Stimulated activated CD4-positive, alpha-beta T cell treated with anti-CD3 and anti-CD28 coated beads, TNF-alpha, amount 100 ng/mL, for 1 hour (primary cell): Measurements from ENCODE around the gene GPC3.

Experiments used
- DNase-seq, 3 donors: peaks; one replicate each; pipeline ENCODE4 v3.0.0-alpha.2; 2020; ENCODE audit warnings: low read depth in 3 of 3, low spot score in 1 of 3

GPC3 gene

GRCh38 chrX:133702230-133702629, 283.2 kb downstream of the GPC3 start:
- no peak for DNase-seq

GRCh38 chrX:133699023-133699728, 286.2 kb downstream of the GPC3 start:
- no peak for DNase-seq

DNA sequence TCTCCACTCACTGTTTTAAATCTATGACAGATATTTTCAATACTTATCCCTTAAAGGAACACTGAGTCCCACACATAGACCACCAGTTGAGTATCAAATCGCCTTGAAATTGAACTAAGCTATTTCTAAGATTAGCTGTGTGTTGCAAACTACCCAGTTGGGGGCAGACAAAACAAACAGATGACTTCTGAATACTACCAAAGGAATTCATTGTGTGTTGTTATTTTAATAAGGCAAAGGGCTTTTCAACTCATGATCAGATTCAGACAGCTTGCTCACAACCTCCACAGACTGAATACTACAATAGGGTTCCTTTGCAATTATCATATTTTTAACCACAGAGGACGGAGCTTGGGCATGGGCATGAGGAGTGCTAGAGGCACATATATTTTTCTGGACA, 287.1 kb downstream of the GPC3 start:
- DNase-seq: no peak

GRCh38 chrX:133697656-133698055, 287.7 kb downstream of the GPC3 start:
- DNase-seq: no peak

- DNase-seq: no peak
Observed at GRCh38 chrX:133689997-133690599, 295.3 kb downstream of the GPC3 start.

DNA sequence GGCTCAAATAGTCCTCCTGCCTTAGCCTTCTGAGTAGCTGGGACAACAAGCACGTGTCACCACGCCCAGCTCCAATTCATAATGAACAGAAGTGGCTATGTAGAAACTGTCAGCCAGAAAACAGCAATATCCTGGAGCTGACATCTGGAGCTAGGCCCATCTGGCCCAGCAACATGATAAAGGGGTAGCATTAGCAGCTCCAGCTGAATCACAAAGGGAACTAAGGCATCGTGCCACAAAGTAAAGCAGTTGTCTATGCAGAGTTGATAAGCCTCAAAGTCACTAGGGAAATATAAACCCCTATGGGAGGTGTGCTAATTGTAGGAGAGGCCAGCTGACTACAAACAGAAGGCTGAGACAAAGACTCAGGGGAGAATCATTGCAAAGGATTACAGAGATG, 299.6 kb downstream of the GPC3 start:
- no peak for DNase-seq

DNA sequence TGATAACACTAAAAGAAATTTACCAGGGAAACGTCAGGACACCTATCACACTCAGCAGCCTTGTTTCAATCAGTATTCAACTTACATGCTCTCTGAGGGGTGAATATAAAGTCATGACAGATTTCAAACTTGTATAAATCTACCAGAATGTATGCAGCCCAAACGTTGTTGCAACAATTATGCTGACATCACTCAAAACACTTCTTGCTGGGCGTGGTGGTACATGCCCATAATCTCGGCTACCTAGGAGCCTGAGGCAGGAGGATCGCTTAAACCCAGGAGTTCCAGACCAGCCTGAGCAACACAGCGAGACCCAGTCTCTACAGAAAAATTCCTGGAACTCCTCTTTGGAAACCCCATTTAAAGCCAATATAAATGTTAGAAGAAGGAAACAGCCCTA, 303.5 kb downstream of the GPC3 start:
- DNase-seq: no peak

- DNase-seq: no peak
Observed at GRCh38 chrX:133681421-133681820, 304.0 kb downstream of the GPC3 start.

GRCh38 chrX:133677123-133678063, 308.0 kb downstream of the GPC3 start:
- DNase-seq: no peak

DNA sequence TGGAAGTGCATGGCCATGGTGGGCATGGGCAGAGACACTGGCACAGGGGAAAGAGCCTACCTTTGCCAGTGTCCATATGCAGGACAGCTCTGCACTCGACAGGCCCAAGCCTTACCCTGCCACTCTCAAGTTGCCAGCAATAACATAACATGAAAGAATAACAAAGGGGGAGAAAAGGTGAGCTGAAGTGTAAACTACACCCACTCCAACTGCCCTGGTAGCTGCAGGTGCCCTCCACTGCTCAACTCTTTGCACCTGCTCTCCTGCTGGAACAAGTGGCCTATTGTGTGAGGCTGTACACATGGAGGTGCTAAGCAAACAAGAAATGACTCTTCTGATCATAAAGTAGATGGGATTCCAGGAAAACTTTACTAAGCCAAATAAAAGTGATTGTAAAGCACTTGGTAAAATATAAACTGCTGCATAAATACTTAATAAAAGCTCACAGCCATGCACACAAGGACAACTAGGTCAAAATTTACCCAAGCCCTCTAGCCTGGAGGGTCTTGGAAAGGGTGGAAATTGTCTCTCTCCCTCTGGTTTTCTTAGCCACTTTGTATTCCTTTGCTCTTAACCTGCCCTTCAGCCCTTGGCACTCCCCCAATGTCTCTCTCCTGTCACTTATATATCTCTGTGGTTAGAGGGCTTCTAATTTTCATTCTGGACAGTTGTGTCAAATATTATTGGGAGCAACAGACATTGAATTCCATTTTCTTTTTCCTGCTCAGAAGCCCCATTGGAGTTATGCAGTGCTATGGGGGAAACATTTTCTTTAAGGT, 308.9 kb downstream of the GPC3 start:
- no peak for DNase-seq

DNA sequence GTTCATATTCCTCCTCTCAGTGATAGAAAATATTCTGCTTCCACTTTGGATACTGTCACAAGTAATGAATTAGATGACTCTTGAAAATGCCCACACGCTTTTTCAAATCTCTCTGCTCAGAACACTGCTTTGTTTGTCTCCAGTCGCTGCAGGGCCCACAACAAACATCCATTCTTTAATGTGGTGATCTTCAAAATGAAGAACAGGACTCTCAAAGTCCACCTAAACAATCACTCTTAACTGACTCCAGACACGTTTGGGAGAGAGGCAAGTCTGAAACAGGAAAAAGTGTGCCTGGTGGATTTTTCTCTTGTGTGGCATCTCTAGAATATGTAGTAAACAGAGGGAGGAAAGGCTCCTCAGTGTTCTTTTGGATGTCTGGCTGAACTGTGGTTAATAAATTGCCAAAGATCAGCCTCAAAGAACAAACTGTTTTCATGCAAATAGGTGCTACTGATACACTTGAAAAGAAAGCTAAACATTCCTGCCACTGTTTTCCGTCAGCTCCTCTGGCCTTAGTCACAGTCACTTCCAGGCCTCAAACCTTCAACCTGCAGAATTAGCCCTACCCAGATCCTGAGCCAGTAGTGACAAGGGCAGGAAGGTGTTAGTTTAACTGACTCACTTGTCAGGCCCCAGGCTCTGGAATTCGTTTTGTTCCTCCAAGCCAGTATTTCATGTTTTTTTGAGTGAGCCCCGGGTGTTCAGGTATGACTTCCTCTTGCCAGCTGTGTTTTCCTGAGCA, 310.5 kb downstream of the GPC3 start:
- DNase-seq: no peak

DNA sequence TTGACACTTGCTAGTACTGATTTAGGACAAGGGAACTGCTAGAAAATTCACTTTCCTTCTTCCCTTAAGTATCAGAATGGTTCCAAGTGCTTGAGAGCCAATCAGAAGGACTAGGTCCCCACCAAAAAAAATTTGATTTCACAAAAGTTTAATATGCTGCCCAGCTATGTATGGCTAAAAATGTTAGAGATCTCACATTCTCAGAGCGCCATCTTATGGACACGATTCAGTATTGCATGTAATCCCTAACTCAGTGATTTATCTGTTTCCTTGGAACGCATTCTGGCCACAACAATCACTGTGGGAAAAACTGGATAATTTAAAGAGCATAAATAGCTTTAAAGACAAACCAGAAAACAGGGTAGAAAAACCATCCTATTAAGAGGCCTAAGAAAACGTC, 315.0 kb downstream of the GPC3 start:
- DNase-seq: no peak

DNA sequence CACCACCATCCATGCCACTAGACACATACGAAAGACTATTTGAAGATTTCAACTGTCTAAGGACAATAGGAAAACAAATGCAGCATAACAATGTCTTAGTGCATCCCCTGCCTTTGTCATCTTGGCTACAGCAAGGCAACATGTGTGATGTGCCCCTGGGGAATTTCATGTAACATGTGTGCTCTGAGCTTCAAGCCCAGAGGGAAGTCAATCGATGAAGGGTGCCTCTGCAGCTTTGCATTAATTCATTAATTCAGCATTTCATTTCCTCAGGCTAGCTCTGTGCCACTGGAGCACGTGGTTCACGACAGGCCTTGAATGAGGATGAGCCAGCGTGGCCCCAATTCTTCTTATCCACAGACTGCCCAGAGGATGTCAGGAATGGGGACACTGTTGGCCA, 316.2 kb downstream of the GPC3 start:
- DNase-seq: no peak

GRCh38 chrX:133668225-133668931, 317.0 kb downstream of the GPC3 start:
- no peak for DNase-seq

GRCh38 chrX:133666256-133666655, 319.1 kb downstream of the GPC3 start:
- no peak for DNase-seq

- DNase-seq: no peak
Observed at GRCh38 chrX:133661962-133662839, 323.2 kb downstream of the GPC3 start.

- no peak for DNase-seq
Observed at GRCh38 chrX:133660281-133660680, 325.1 kb downstream of the GPC3 start.

DNA sequence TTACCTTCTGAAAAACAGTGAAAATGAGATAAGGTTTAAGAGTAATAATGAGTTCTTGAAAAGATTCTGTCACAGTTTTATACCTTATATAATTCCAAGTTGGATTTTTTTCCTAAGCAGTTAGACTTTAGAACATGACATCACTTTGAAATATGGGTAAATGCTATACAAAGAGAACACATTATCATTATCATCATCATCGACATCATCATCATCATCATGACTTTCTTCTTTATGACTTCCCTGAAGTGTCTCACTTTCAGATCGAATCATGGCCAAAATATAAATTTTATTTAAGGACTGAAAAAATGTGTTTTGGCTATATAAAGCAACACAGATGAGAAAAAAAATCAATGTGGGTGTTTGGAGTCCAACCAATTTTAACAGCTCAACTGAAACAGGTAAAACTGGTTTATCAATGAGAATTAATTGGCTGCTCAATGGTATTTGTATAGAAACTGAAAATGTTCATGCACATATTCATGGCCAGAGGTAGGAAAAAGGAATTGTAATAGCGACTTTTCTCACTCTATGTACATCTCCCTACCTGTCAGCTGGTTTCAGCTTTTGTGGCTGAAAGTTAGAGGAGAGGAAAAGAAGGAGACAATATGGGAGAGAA, 327.0 kb downstream of the GPC3 start:
- no peak for DNase-seq
